Hepatocyte (in vitro differentiated cells): Measurements from ENCODE around the gene PAXX. TPM values are rescaled to one million over a fixed set of nuclear protein-coding genes. Genes with fewer than 3 reads are reported as not detected.

ENCODE experiments used
- DNase-seq: peaks from one replicate; pipeline ENCODE4 v3.0.0-alpha.2; 2016; ENCODE audit warnings: low spot score
- H2AFZ ChIP-seq: fragments of 200-600 bp; sonication (generic); 2 replicates; pipeline ENCODE4 v1.6.0; 2016; ENCODE audit warnings: antibody characterized with exemption, mild to moderate bottlenecking
- H3K27ac ChIP-seq: fragments of 200-600 bp; sonication (generic); 2 replicates; pipeline ENCODE4 v1.5.1; 2016; ENCODE audit warnings: mild to moderate bottlenecking
- H3K27me3 ChIP-seq: fragments of 200-600 bp; sonication (generic); 2 replicates; pipeline ENCODE4 v1.6.1; 2016
- H3K36me3 ChIP-seq: fragments of 200-600 bp; sonication (generic); replicated peaks from 2 replicates; pipeline ENCODE4 v1.5.1; 2016; ENCODE audit warnings: low read depth; ENCODE audit not compliant: insufficient read depth
- H3K4me1 ChIP-seq: fragments of 200-600 bp; sonication (generic); 2 replicates; pipeline ENCODE4 v1.5.1; 2016; ENCODE audit warnings: mild to moderate bottlenecking, moderate library complexity; ENCODE audit not compliant: insufficient read depth
- H3K4me2 ChIP-seq: fragments of 200-600 bp; sonication (generic); 2 replicates; pipeline ENCODE4 v1.6.0; 2016
- H3K4me3 ChIP-seq: fragments of 200-600 bp; sonication (generic); 2 replicates; pipeline ENCODE4 v1.5.1; 2016; ENCODE audit warnings: mild to moderate bottlenecking
- H3K79me2 ChIP-seq: fragments of 200-600 bp; sonication (generic); 2 replicates; pipeline ENCODE4 v1.6.0; 2017; ENCODE audit warnings: mild to moderate bottlenecking
- H3K9me2 ChIP-seq: fragments of 200-600 bp; sonication (generic); replicated peaks from 2 replicates; pipeline ENCODE4 v1.6.0; 2017; ENCODE audit warnings: mild to moderate bottlenecking; ENCODE audit not compliant: insufficient read depth
- H3K9me3 ChIP-seq: fragments of 200-600 bp; sonication (generic); 2 replicates; pipeline ENCODE4 v1.5.1; 2016; ENCODE audit warnings: low read depth, mild to moderate bottlenecking
- H4K20me1 ChIP-seq: fragments of 200-600 bp; sonication (generic); 2 replicates; pipeline ENCODE4 v1.6.0; 2016; ENCODE audit warnings: mild to moderate bottlenecking; ENCODE audit not compliant: insufficient read depth, poor library complexity, severe bottlenecking
- CTCF ChIP-seq: fragments of 200-600 bp; sonication (generic); IDR thresholded peaks from 2 replicates; pipeline ENCODE4 v1.5.1; 2016; ENCODE audit warnings: antibody characterized with exemption, mild to moderate bottlenecking; ENCODE audit not compliant: poor library complexity
- EZH2 ChIP-seq: fragments of 200-600 bp; sonication (generic); IDR thresholded peaks from 2 replicates; pipeline ENCODE4 v1.6.1; 2016; ENCODE audit warnings: antibody characterized with exemption, mild to moderate bottlenecking, borderline replicate concordance
- EZH2phosphoT487 ChIP-seq: fragments of 200-600 bp; sonication (generic); IDR thresholded peaks from one replicate; pipeline ENCODE4 v1.6.1; 2018; ENCODE audit warnings: antibody characterized with exemption, mild to moderate bottlenecking, low read depth, moderate library complexity; ENCODE audit not compliant: unreplicated experiment, severe bottlenecking
- WGBS: methylation state at CpG from one replicate; pipeline ENCODE4 v1.1.6; 2016; ENCODE audit warnings: low lambda C conversion rate; ENCODE audit errors: missing lambda C conversion rate; 5-methylcytosine and 5-hydroxymethylcytosine counted together
- polyA plus RNA-seq: library from polyadenylated mRNA; unstranded; fragments of >200 nt; fragmentation: Nextera tagmentation; extraction: Ambion mirVana; gene quantifications from 2 replicates; pipeline ENCODE4 v1.2.1, GENCODE V29; 2016
- total RNA-seq: library from RNA; depleted of rRNA; stranded (reverse); fragments of >200 nt; gene quantifications from 2 replicates; pipeline ENCODE4 v1.2.3, GENCODE V29; 2014

PAXX gene
- total and polyA plus RNA-seq, 2 experiments from 2014 or later: 39.5 to 89.5 TPM

GRCh38 chr9:136983656-136984314 is 8.4 kb upstream of the PAXX start:
- DNase-seq: no peak
- Histone ChIP-seq H3K9me3 (no peaks in the 10 kb centered on the region), H3K4me1 (peaks cover 3% of the 10 kb centered on the region), H3K9me2 (no peaks in the 10 kb centered on the region), H3K79me2 (no peaks in the 10 kb centered on the region), H3K4me3 (no peak overlapping the region), H4K20me1 (no peaks in the 10 kb centered on the region), H2AFZ (no peak overlapping the region), H3K27me3 (peaks cover 15% of the 10 kb centered on the region), H3K27ac (no peak overlapping the region), H3K4me2 (no peak overlapping the region), H3K36me3 (no peaks in the 10 kb centered on the region)
- 75% methylated on average over 11 of the region's 11 CpGs for WGBS
- TF ChIP-seq EZH2phosphoT487 (no peak), CTCF (no peak), EZH2 (no peak)

- 88% methylated on average over 5 of the region's 29 CpGs for WGBS
- H3K36me3 ChIP-seq: no peaks in the 10 kb centered on the region
- TF ChIP-seq EZH2phosphoT487: no peak
- TF ChIP-seq EZH2: no peak
- TF ChIP-seq CTCF: no peak
- DNase-seq: no peak
- no peak overlapping the region for H3K4me3 ChIP-seq
- no peak overlapping the region for H2AFZ ChIP-seq
- H3K27me3 ChIP-seq: peaks cover 15% of the 10 kb centered on the region
- no peaks in the 10 kb centered on the region for H3K9me3 ChIP-seq
- no peaks in the 10 kb centered on the region for H3K9me2 ChIP-seq
- no peak overlapping the region for H3K4me2 ChIP-seq
- H3K79me2 ChIP-seq: no peaks in the 10 kb centered on the region
- H4K20me1 ChIP-seq: no peaks in the 10 kb centered on the region
- no peak overlapping the region for H3K27ac ChIP-seq
- H3K4me1 ChIP-seq: peaks cover 3% of the 10 kb centered on the region
Observed at GRCh38 chr9:136984464-136985026, 7.7 kb upstream of the PAXX start.

- H2AFZ ChIP-seq: no peak overlapping the region
- TF ChIP-seq CTCF (no peak), EZH2 (peak; percentile 63)
- no peak overlapping the region for H3K4me3 ChIP-seq
- H3K27me3 ChIP-seq: peaks cover 15% of the 10 kb centered on the region
- H3K9me3 ChIP-seq: no peaks in the 10 kb centered on the region
- no peak overlapping the region for H3K27ac ChIP-seq
- no peaks in the 10 kb centered on the region for H4K20me1 ChIP-seq
- no peaks in the 10 kb centered on the region for H3K36me3 ChIP-seq
- H3K9me2 ChIP-seq: no peaks in the 10 kb centered on the region
- peak overlapping the region; percentile 54 for H3K4me2 ChIP-seq
- H3K79me2 ChIP-seq: no peaks in the 10 kb centered on the region
- H3K4me1 ChIP-seq: peaks cover 3% of the 10 kb centered on the region
- 37% methylated on average over 7 of the region's 48 CpGs for WGBS
- no peak for DNase-seq
Observed at GRCh38 chr9:136985027-136985602, 7.1 kb upstream of the PAXX start.
